NCI-H345 (cell line): ENCODE measurements around the gene ADGRG2.

Experiments used
- DNase-seq: peaks from one replicate; lab custom pipeline; 2025; lab: John Stamatoyannopoulos, UW

The ADGRG2 gene

GRCh38 chrX:18949944-18950301 is 172.3 kb downstream of the ADGRG2 start:
- DNase-seq, result no peak

- DNase-seq, result no peak
Observed at GRCh38 chrX:18949291-18949943, 172.9 kb downstream of the ADGRG2 start.

- no peak for DNase-seq
Observed at GRCh38 chrX:18946611-18947010, 175.7 kb downstream of the ADGRG2 start.

- DNase-seq, result no peak
Observed at GRCh38 chrX:18946157-18946556, 176.1 kb downstream of the ADGRG2 start.

GRCh38 chrX:18945483-18945882 is 176.8 kb downstream of the ADGRG2 start:
- DNase-seq, result no peak

GRCh38 chrX:18944482-18944881 is 177.8 kb downstream of the ADGRG2 start:
- DNase-seq, result no peak

GRCh38 chrX:18941896-18942295 is 180.4 kb downstream of the ADGRG2 start:
- no peak for DNase-seq
